Transverse colon (tissue), 4 donors: Measurements from ENCODE around the gene NDUFAF3.

ENCODE experiments used
- CTCF ChIP-seq, 5 experiments: fragments of 200-600 bp in 3 of 5; fragments of 450-650 bp in 2 of 5; sonication (generic) in 3 of 5; IDR thresholded peaks; 1 replicate in 2 of 5; 2 replicates in 3 of 5; pipeline ENCODE4 v1.5.1; 2016 to 2017; ENCODE audit warnings: antibody characterized with exemption in 5 of 5, inconsistent platforms in 3 of 5, mild to moderate bottlenecking in 2 of 5, moderate library complexity in 1 of 5
- POLR2AphosphoS5 ChIP-seq, 3 donors: sonication (generic); formaldehyde crosslinking; IDR thresholded peaks; one replicate each; pipeline ENCODE4 v1.6.1; 2016; ENCODE audit warnings: antibody characterized with exemption in 3 of 3

GRCh38 chr3:49015072-49015471 is 6.8 kb upstream of the NDUFAF3 start:
- TF ChIP-seq POLR2AphosphoS5 (IDR thresholded peaks at IDR 0.05) (no peak), CTCF (IDR thresholded peaks at IDR 0.05) (no peak)
